A673 (cell line): ENCODE results near the gene DLK1. TPM values are rescaled to one million over a fixed set of nuclear protein-coding genes. Genes with fewer than 3 reads are reported as not detected.

Experiments used
- BruUV-seq: library from RNA; stranded (reverse); fragments of 400-500 nt; replicated peaks from 2 replicates; lab custom pipeline; 2021; lab: Mats Ljungman, UMichigan
- CTCF ChIA-PET: fragments of 300-600 bp; sonication (Branson Sonifier 250); formaldehyde crosslinking; loops from one replicate; lab custom pipeline; 2022; ENCODE audit warnings: antibody characterized with exemption; lab: Charles Lee
- POLR2A ChIA-PET: fragments of 300-600 bp; sonication (Branson Sonifier 250); formaldehyde crosslinking; loops from one replicate; lab custom pipeline; 2022; ENCODE audit warnings: antibody characterized with exemption; ENCODE audit not compliant: low non-redundant PET; lab: Charles Lee
- DNase-seq: peaks from one replicate; pipeline ENCODE4 v3.0.0-alpha.2; 2015; ENCODE audit warnings: low spot score
- H3K27ac ChIP-seq: fragments of 200-600 bp; sonication (generic); 2 replicates; pipeline ENCODE4 v1.5.1; 2016; ENCODE audit warnings: mixed run types, low read depth, mild to moderate bottlenecking, mixed read lengths, antibody characterized with exemption, low read length; ENCODE audit not compliant: poor library complexity, severe bottlenecking
- H3K27me3 ChIP-seq: fragments of 200-600 bp; sonication (generic); replicated peaks from 2 replicates; pipeline ENCODE4 v1.6.1; 2017; ENCODE audit warnings: mixed run types, low read depth, mild to moderate bottlenecking, mixed read lengths, antibody characterized with exemption, low read length; ENCODE audit not compliant: insufficient read depth, poor library complexity
- H3K36me3 ChIP-seq: fragments of 200-600 bp; sonication (generic); 2 replicates; pipeline ENCODE4 v1.6.1; 2016; ENCODE audit warnings: mixed run types, mild to moderate bottlenecking, mixed read lengths, antibody characterized with exemption, low read length; ENCODE audit not compliant: insufficient read depth, poor library complexity, severe bottlenecking
- H3K4me1 ChIP-seq: fragments of 200-600 bp; sonication (generic); 2 replicates; pipeline ENCODE4 v1.6.1; 2017; ENCODE audit warnings: mixed run types, mild to moderate bottlenecking, mixed read lengths, antibody characterized with exemption, low read length; ENCODE audit not compliant: insufficient read depth, poor library complexity, severe bottlenecking
- H3K4me3 ChIP-seq: fragments of 200-600 bp; sonication (generic); 2 replicates; pipeline ENCODE4 v1.5.1; 2016; ENCODE audit warnings: low read depth, mixed run types, mild to moderate bottlenecking, mixed read lengths, low read length; ENCODE audit not compliant: poor library complexity, severe bottlenecking
- H3K9me3 ChIP-seq: fragments of 200-600 bp; sonication (generic); 2 replicates; pipeline ENCODE4 v1.6.1; 2016; ENCODE audit warnings: mixed run types, low read depth, mild to moderate bottlenecking, mixed read lengths, antibody characterized with exemption, low read length; ENCODE audit not compliant: poor library complexity, severe bottlenecking
- EZH2 ChIP-seq: fragments of 200-600 bp; sonication (generic); IDR thresholded peaks from 2 replicates; pipeline ENCODE4 v1.6.1; 2017; ENCODE audit warnings: borderline replicate concordance, low read depth, mild to moderate bottlenecking, mixed read lengths, antibody characterized with exemption, low read length; ENCODE audit not compliant: poor library complexity, severe bottlenecking
- intact Hi-C: fragments of 100-400 bp; cut with micrococcal nuclease; formaldehyde crosslinking; loops from one replicate; pipeline ENCODE4 v1.10.0; 2022; ENCODE audit not compliant: unreplicated experiment
- total RNA-seq: library from RNA; stranded (reverse); gene quantifications from 2 replicates; pipeline ENCODE4 v1.2.3, GENCODE V29; 2021
- TF ChIP-seq, protein P1 (sequence below): fragments of 300-800, 200-600 bp; sonication (generic); conservative IDR thresholded peaks from 2 replicates; pipeline ENCODE4 v1.5.1; 2017; ENCODE audit warnings: low read depth, mild to moderate bottlenecking, antibody characterized with exemption, low read length, moderate library complexity, mixed read lengths

DLK1 gene
- total RNA-seq, 1 experiment from 2014 or later = not detected

DNA sequence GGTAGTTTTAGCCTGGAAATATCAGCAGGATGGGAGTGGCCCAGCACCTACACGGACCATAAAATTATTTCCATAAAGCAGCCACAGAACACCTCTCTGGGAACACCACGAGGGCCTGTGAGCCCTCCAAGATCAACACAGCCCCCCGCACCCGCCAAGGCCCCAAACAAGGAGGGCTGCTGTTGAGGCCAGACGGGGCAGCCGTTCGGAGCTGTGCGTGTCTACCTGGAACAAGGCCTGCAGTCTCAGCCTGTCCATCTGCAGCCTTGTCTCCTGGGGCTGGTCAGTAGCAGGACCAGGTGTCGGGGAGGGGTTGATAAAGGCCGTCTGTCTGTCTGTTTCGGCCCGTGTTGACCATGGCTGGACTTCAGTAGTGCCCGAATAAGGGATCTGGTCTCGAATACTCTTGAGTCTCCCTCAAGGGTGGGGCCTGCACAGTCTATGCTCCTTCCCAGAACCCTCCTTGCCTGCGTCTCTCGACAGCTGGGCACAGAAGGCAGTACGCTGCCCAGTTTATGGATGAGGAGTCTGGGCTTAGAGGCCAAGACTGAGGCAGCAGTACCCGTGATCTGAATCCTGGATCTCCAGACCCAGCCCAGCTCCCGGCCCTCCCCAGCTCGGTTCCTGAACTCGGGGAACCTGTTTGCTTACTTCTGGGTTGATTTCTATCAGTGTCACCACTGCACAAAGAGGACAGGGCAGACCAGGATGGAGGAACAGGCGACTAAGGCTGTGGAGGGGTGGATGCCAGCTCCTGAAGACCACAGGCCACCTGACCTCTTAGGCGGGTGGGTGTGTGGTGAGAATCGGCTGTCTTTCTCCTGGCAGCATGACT is 23.1 kb upstream of the DLK1 start:
- ChIA-PET CTCF (no interaction called here), POLR2A (no interaction called here)
- TF ChIP-seq, protein P1, sequence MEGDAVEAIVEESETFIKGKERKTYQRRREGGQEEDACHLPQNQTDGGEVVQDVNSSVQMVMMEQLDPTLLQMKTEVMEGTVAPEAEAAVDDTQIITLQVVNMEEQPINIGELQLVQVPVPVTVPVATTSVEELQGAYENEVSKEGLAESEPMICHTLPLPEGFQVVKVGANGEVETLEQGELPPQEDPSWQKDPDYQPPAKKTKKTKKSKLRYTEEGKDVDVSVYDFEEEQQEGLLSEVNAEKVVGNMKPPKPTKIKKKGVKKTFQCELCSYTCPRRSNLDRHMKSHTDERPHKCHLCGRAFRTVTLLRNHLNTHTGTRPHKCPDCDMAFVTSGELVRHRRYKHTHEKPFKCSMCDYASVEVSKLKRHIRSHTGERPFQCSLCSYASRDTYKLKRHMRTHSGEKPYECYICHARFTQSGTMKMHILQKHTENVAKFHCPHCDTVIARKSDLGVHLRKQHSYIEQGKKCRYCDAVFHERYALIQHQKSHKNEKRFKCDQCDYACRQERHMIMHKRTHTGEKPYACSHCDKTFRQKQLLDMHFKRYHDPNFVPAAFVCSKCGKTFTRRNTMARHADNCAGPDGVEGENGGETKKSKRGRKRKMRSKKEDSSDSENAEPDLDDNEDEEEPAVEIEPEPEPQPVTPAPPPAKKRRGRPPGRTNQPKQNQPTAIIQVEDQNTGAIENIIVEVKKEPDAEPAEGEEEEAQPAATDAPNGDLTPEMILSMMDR = no peak
- no peak for TF ChIP-seq EZH2
- Histone ChIP-seq H3K9me3 (no peaks in the 10 kb centered on the region), H3K27me3 (no peaks in the 10 kb centered on the region), H3K36me3 (no peaks in the 10 kb centered on the region), H3K4me3 (no peak overlapping the region), H3K4me1 (no peaks in the 10 kb centered on the region), H3K27ac (no peak overlapping the region)
- intact Hi-C loops = no loop called here
- no peak for DNase-seq
- no TSS peak for BruUV-seq

- Histone ChIP-seq H3K27ac (no peak overlapping the region), H3K9me3 (no peaks in the 10 kb centered on the region), H3K27me3 (no peaks in the 10 kb centered on the region), H3K4me3 (no peak overlapping the region), H3K4me1 (no peaks in the 10 kb centered on the region), H3K36me3 (no peaks in the 10 kb centered on the region)
- no TSS peak for BruUV-seq
- CTCF ChIA-PET = no interaction called here
- intact Hi-C loops = no loop called here
- no peak for DNase-seq
- POLR2A ChIA-PET = no interaction called here
- no peak for TF ChIP-seq EZH2
- TF ChIP-seq, protein P1 = no peak
These were observed 20.5 kb upstream of the DLK1 start for GRCh38 chr14:100706200-100706599.

DNA sequence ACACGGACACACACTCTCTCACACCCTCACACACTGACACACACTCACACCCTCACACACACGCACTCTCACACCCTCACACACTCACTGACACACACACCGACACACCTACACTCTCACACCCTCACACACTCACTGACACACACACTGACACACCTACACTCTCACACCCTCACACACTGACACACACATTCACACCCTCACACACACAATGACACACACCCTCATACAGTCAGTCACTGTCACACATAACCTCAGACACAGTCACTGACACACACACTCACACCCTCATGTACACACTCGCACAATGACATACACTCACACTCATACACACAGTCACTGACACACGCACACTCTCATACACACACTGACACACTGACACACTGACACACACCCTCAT is 19.8 kb upstream of the DLK1 start:
- Histone ChIP-seq H3K36me3 (no peaks in the 10 kb centered on the region), H3K4me1 (no peaks in the 10 kb centered on the region), H3K27me3 (no peaks in the 10 kb centered on the region), H3K9me3 (no peaks in the 10 kb centered on the region), H3K27ac (no peak overlapping the region), H3K4me3 (no peak overlapping the region)
- TF ChIP-seq, protein P1 = no peak
- TF ChIP-seq EZH2 = no peak
- no peak for DNase-seq
- no TSS peak for BruUV-seq
- intact Hi-C loops = no loop called here
- CTCF ChIA-PET = no interaction called here
- POLR2A ChIA-PET = no interaction called here
